K562 (cell line): ENCODE results near the gene BOLL. TPM values are rescaled to one million over a fixed set of nuclear protein-coding genes. Genes with fewer than 3 reads are reported as not detected.
A peak's percentile ranks its signal among the peaks of the same experiment; 100 is the strongest.
"Not testable (repeated sequence)": the region's sequence is repeated elsewhere in the genome, so short reads cannot be mapped to it uniquely, and the experiment has no call there.

Experiments
- ATAC-seq: fragments of 200-7000 bp; cut with Tn5 transposase; 3 replicates; pipeline ENCODE4 v1.9.1; 2020; ENCODE audit warnings: moderate library complexity
- BruUV-seq: library from RNA; stranded (reverse); fragments of 400-500 nt; replicated peaks from 2 replicates; lab custom pipeline; 2021; lab: Mats Ljungman, UMichigan
- CTCF ChIA-PET: fragments of 300-600 bp; formaldehyde crosslinking; extraction: SDS; loops from one replicate; lab custom pipeline; 2021; ENCODE audit warnings: low intra/inter-chr PET ratio; lab: Yijun Ruan, JAX
- POLR2A ChIA-PET: fragments of 300-600, 350-650 bp; sonication (Branson Sonifier 250); formaldehyde crosslinking; extraction: SDS; loops from one replicate; lab custom pipeline; 2021; ENCODE audit warnings: antibody characterized with exemption, inconsistent platforms; lab: Yijun Ruan, JAX
- DNase-seq, 4 experiments: peaks; one replicate each; pipeline versions ENCODE4 v3.0.0 to v3.0.0-alpha.2; 2011 to 2018; ENCODE audit warnings: low spot score in 3 of 4, mixed read lengths in 3 of 4; ENCODE audit errors: extremely low read depth in 1 of 4
- FAIRE-seq: peaks from 2 replicates; lab custom pipeline; 2011; peaks lifted over from hg19 to GRCh38; lab: Jason Lieb, UNC
- H2AFZ ChIP-seq: 2 replicates; pipeline ENCODE4 v1.6.0; 2011; ENCODE audit warnings: low read depth, low read length, control low read depth, inconsistent platforms
- H3K27ac ChIP-seq: fragments of 200-600 bp; 3 replicates; pipeline ENCODE4 v1.8.0; 2011; ENCODE audit warnings: low read depth, mild to moderate bottlenecking, control low read depth, inconsistent platforms, low read length, moderate library complexity, mixed read lengths; ENCODE audit errors: extremely low read depth
- H3K27me3 ChIP-seq, 2 experiments: fragments of 300-600 bp in 1 of 2; 2 replicates in 1 of 2; 3 replicates in 1 of 2; pipeline versions ENCODE4 v1.6.0 to v1.8.0; 2011; ENCODE audit warnings: inconsistent platforms in 2 of 2, low read length in 2 of 2, mild to moderate bottlenecking in 1 of 2, mixed read lengths in 1 of 2, moderate library complexity in 1 of 2; ENCODE audit not compliant: control insufficient read depth in 2 of 2, insufficient read depth in 2 of 2
- H3K36me3 ChIP-seq: fragments of 300-600 bp; 3 replicates; pipeline ENCODE4 v1.8.0; 2011; ENCODE audit warnings: mild to moderate bottlenecking, low read length, inconsistent platforms; ENCODE audit not compliant: control insufficient read depth, insufficient read depth
- H3K4me1 ChIP-seq, 2 experiments: fragments of 200-600 bp in 1 of 2; replicated peaks in 1 of 2; 2 replicates in 1 of 2; 3 replicates in 1 of 2; pipeline versions ENCODE4 v1.5.1 to v1.8.0; 2011; ENCODE audit warnings: inconsistent platforms in 2 of 2, low read length in 2 of 2, mild to moderate bottlenecking in 1 of 2, mixed read lengths in 1 of 2, moderate library complexity in 1 of 2; ENCODE audit not compliant: control insufficient read depth in 2 of 2, insufficient read depth in 2 of 2
- H3K4me2 ChIP-seq: 2 replicates; pipeline ENCODE4 v1.6.1; 2011; ENCODE audit warnings: low read length, control low read depth, inconsistent platforms, mixed read lengths; ENCODE audit not compliant: insufficient read depth
- H3K4me3 ChIP-seq: fragments of 200-600 bp; sonication (generic), shearing (Covaris generic); 2 replicates; pipeline ENCODE4 v1.5.1; 2016; ENCODE audit warnings: control low read depth, inconsistent platforms
- H3K79me2 ChIP-seq: fragments of 200-600 bp; 3 replicates; pipeline ENCODE4 v1.8.0; 2011; ENCODE audit warnings: low read length, inconsistent platforms; ENCODE audit not compliant: control insufficient read depth, insufficient read depth
- H3K9ac ChIP-seq, 2 experiments: 2 replicates each; pipeline versions ENCODE4 v1.6.0 to v1.6.1; 2011; ENCODE audit warnings: low read depth in 2 of 2, low read length in 2 of 2, control low read depth in 1 of 2, inconsistent platforms in 1 of 2, mild to moderate bottlenecking in 1 of 2, mixed read lengths in 1 of 2; ENCODE audit not compliant: insufficient read depth in 1 of 2
- H3K9me1 ChIP-seq: one replicate; pipeline ENCODE4 v1.6.0; 2011; ENCODE audit warnings: inconsistent platforms, mild to moderate bottlenecking, low read length, moderate library complexity; ENCODE audit not compliant: control insufficient read depth, insufficient read depth
- H3K9me3 ChIP-seq: replicated peaks from 2 replicates; pipeline ENCODE4 v1.5.1; 2011; ENCODE audit warnings: low read depth, low read length, inconsistent platforms; ENCODE audit not compliant: control insufficient read depth, insufficient read depth
- H4K20me1 ChIP-seq: replicated peaks from 2 replicates; pipeline ENCODE4 v1.6.1; 2011; ENCODE audit warnings: low read length, inconsistent platforms, mixed read lengths; ENCODE audit not compliant: control insufficient read depth, insufficient read depth
- ZNF316 ChIP-seq: fragments of 450-650 bp; IDR thresholded peaks from 2 replicates; pipeline ENCODE4 v1.6.1; 2016
- WGBS: fragments of 100-300 bp; shearing (Covaris generic); methylation state at CpG from one replicate; pipeline ENCODE4 v1.1.6; 2016; ENCODE audit warnings: low coverage, mixed read lengths; ENCODE audit not compliant: insufficient coverage; ENCODE audit errors: missing lambda C conversion rate; 5-methylcytosine and 5-hydroxymethylcytosine counted together
- in situ Hi-C: fragments of 300-500 bp; cut with MboI; formaldehyde crosslinking; loops from 4 replicates; pipeline ENCODE4 v1.15.0; 2018; ENCODE audit warnings: inconsistent platforms, mixed read lengths
- intact Hi-C: fragments of 100-400 bp; cut with micrococcal nuclease; formaldehyde crosslinking; loops from 2 replicates; pipeline ENCODE4 v1.14.2; 2022
- polyA plus RNA-seq, 8 experiments: library from polyadenylated mRNA; depleted of rRNA in 4 of 8; stranded (reverse) in 5 of 8; unstranded in 3 of 8; fragments of >200 nt; fragmentation: Nextera tagmentation in 2 of 8; fragmentation: Illumina TruSeq in 1 of 8; extraction: Ambion mirVana in 2 of 8; extraction: Trizol in 1 of 8; gene quantifications; 2 replicates each; pipeline versions ENCODE4 v1.2.1 to v1.2.3, GENCODE V29; 2011 to 2014; ENCODE audit warnings: inconsistent platforms in 1 of 8, missing spikeins in 1 of 8
- total RNA-seq, 7 experiments: library from RNA; depleted of rRNA in 6 of 7; stranded (reverse); fragments of >200 nt in 6 of 7; fragmentation: Illumina TruSeq in 2 of 7; extraction: Trizol in 2 of 7; gene quantifications; 2 replicates each; pipeline versions ENCODE4 v1.2.1 to v1.2.3, GENCODE V29; 2011 to 2021; ENCODE audit warnings: low replicate concordance in 1 of 7

BOLL gene
- total and polyA plus RNA-seq, 9 of the 15 experiments (the other 6 are each of a cell fraction or from before 2014, with no cell fraction given), result 0.11 to 0.55 (median 0.19) TPM; not detected in 1

- not testable (repeated sequence) for H3K36me3 ChIP-seq
These were observed 85.4 kb downstream of the BOLL start for GRCh38 chr2:197699724-197700123.

GRCh38 chr2:197696571-197696970 is 88.5 kb downstream of the BOLL start:
- FAIRE-seq, H2AFZ ChIP-seq, H3K4me2 ChIP-seq: not testable (repeated sequence)

More at GRCh38 chr2:197699724-197700123, 85.4 kb downstream of the BOLL start:
- H4K20me1 ChIP-seq, CTCF ChIA-PET, DNase-seq, H3K9ac ChIP-seq, H3K79me2 ChIP-seq, H3K4me2 ChIP-seq, POLR2A ChIA-PET: not testable (repeated sequence)
- intact Hi-C loops, result loop anchor here (10.0 kb wide), 1 partner anchor 435 kb away; no protein-coding TSS in a partner anchor
- 0 out of 2 replicates have a peak, but pooled peaks have one; percentile 13 for TF ChIP-seq ZNF316
- TF ChIP-seq, all 486 proteins: peak for 1; not testable (repeated sequence) for 485
- H3K9me1 ChIP-seq, FAIRE-seq, H3K27me3 ChIP-seq, H3K9me3 ChIP-seq, BruUV-seq, in situ Hi-C loops, H2AFZ ChIP-seq, H3K4me1 ChIP-seq, H3K4me3 ChIP-seq, H3K27ac ChIP-seq, ATAC-seq: not testable (repeated sequence)

GRCh38 chr2:197695971-197696370 is 89.1 kb downstream of the BOLL start:
- H4K20me1 ChIP-seq, H3K27ac ChIP-seq, in situ Hi-C loops, BruUV-seq, POLR2A ChIA-PET, ATAC-seq, H3K36me3 ChIP-seq, H3K4me3 ChIP-seq, intact Hi-C loops, H3K4me1 ChIP-seq, H3K9me1 ChIP-seq, H3K9ac ChIP-seq, H3K9me3 ChIP-seq, H3K79me2 ChIP-seq, H2AFZ ChIP-seq, H3K27me3 ChIP-seq, DNase-seq, FAIRE-seq, H3K4me2 ChIP-seq, CTCF ChIA-PET: not testable (repeated sequence)
- WGBS, result no CpG with 5 or more reads among the region's 30 CpGs

More at GRCh38 chr2:197696571-197696970, 88.5 kb downstream of the BOLL start:
- DNase-seq, H3K4me1 ChIP-seq, BruUV-seq, H3K9ac ChIP-seq, H3K27me3 ChIP-seq, H3K9me1 ChIP-seq, POLR2A ChIA-PET, H3K27ac ChIP-seq, H3K79me2 ChIP-seq, H4K20me1 ChIP-seq, CTCF ChIA-PET, in situ Hi-C loops, ATAC-seq, intact Hi-C loops, H3K9me3 ChIP-seq, H3K36me3 ChIP-seq, H3K4me3 ChIP-seq: not testable (repeated sequence)
- WGBS, result no CpG with 5 or more reads among the region's 29 CpGs

GRCh38 chr2:197695206-197695605 is 89.9 kb downstream of the BOLL start:
- H3K36me3 ChIP-seq, H3K9me3 ChIP-seq, DNase-seq, intact Hi-C loops, H3K27ac ChIP-seq, FAIRE-seq, H3K27me3 ChIP-seq, in situ Hi-C loops, H3K79me2 ChIP-seq, H2AFZ ChIP-seq, H3K9me1 ChIP-seq, BruUV-seq, H3K9ac ChIP-seq, H3K4me2 ChIP-seq, H4K20me1 ChIP-seq, H3K4me3 ChIP-seq, ATAC-seq, CTCF ChIA-PET, H3K4me1 ChIP-seq: not testable (repeated sequence)
- 50% methylated on average over 3 of the region's 6 CpGs for WGBS
- POLR2A ChIA-PET, result interaction anchor here (0.8 kb wide), 1 partner anchor 10 kb away, joined by 3 read pairs; the partner anchor contains the start of gene MARS2
